Thymus (tissue), 11 donors: ENCODE data around the gene ANKRD28. TPM values are rescaled to one million over a fixed set of nuclear protein-coding genes. Genes with fewer than 3 reads are reported as not detected.

Experiments
- DNase-seq, 9 donors: peaks; one replicate each; pipeline ENCODE4 v3.0.0-alpha.2; 2013; ENCODE audit warnings: low spot score in 9 of 9, low read depth in 6 of 9, missing footprints in 1 of 9
- H3K27ac ChIP-seq, 2 donors: one replicate each; pipeline ENCODE4 v1.5.1; 2013; ENCODE audit warnings: control low read depth in 1 of 2, low read depth in 1 of 2, low read length in 1 of 2, mild to moderate bottlenecking in 1 of 2, moderate library complexity in 1 of 2
- H3K27me3 ChIP-seq, 2 donors: one replicate each; pipeline ENCODE4 v1.5.1; 2013; ENCODE audit warnings: low read length in 1 of 2; ENCODE audit not compliant: control insufficient read depth in 2 of 2, insufficient read depth in 1 of 2
- H3K36me3 ChIP-seq, 2 donors: one replicate each; pipeline ENCODE4 v1.5.1; 2013; ENCODE audit warnings: low read length in 1 of 2, mild to moderate bottlenecking in 1 of 2, moderate library complexity in 1 of 2; ENCODE audit not compliant: control insufficient read depth in 2 of 2, insufficient read depth in 2 of 2
- H3K4me1 ChIP-seq, 2 donors: one replicate each; pipeline ENCODE4 v1.5.1; 2013; ENCODE audit warnings: low read length in 2 of 2; ENCODE audit not compliant: control insufficient read depth in 2 of 2, insufficient read depth in 2 of 2
- H3K4me3 ChIP-seq, 2 donors: one replicate each; pipeline ENCODE4 v1.5.1; 2013; ENCODE audit warnings: low read length in 2 of 2, control low read depth in 1 of 2, mild to moderate bottlenecking in 1 of 2
- H3K9me3 ChIP-seq, 2 donors: one replicate each; pipeline ENCODE4 v1.5.1; 2013; ENCODE audit warnings: low read length in 1 of 2, mild to moderate bottlenecking in 1 of 2; ENCODE audit not compliant: control insufficient read depth in 2 of 2, insufficient read depth in 1 of 2
- WGBS: extraction: QIAGEN DNeasy Blood & Tissue Kit; methylation state at CpG from one replicate; pipeline ENCODE4 v1.1.7; 2013; 5-methylcytosine and 5-hydroxymethylcytosine counted together
- polyA plus RNA-seq: library from polyadenylated mRNA; stranded (reverse); fragments of 200-250 nt; gene quantifications from one replicate; pipeline ENCODE4 v1.2.3, GENCODE V29; 2013
- total RNA-seq: library from RNA; stranded (reverse); fragments of 120-200 nt; gene quantifications from one replicate; pipeline ENCODE4 v1.2.4, GENCODE V29; 2013
- donor health status: healthy.

The ANKRD28 gene
- total and polyA plus RNA-seq, 2 donors: 26.5 to 27.1 TPM

DNA sequence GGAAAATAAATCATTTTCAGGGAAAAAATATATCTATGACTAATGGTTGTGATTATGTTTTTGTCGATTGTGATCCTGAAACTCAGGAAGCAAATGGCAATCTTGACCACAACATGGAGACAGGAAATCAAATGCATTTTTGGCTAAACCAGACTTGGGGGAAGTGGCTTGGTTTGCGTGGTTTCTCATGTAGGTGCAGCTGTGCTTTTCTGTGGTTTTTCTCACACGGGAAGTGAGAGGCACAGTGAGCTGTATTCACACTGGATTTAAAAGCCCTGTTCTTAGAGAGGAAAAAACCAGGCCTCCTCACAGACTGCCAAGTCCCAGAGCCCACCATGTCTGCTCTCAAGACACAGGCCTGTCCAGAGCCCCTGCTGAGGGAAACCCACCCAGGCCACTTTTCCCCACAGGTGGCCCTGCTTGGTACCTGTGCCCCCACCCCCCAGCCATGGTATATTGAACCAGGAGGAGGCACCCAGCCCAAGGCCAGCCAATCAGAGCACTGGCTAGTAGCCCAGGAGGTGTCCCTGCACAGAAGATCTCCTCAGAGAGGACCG is 150.1 kb downstream of the ANKRD28 start:
- H3K9me3 ChIP-seq: peaks cover 0 to 10% of the 10 kb centered on the region in 2 donors
- WGBS: 24% methylated on average over 4 of the region's 4 CpGs
- H3K27ac ChIP-seq: peak overlapping the region in 1 of 2 donors; percentile 42
- H3K36me3 ChIP-seq: no peaks in the 10 kb centered on the region
- H3K4me3 ChIP-seq: no peak overlapping the region
- H3K4me1 ChIP-seq: peaks cover 15 to 26% of the 10 kb centered on the region in 2 donors
- peaks cover 37 to 56% of the 10 kb centered on the region in 2 donors for H3K27me3 ChIP-seq
- peak; percentile 42 to 92 (median 75) for DNase-seq

DNA sequence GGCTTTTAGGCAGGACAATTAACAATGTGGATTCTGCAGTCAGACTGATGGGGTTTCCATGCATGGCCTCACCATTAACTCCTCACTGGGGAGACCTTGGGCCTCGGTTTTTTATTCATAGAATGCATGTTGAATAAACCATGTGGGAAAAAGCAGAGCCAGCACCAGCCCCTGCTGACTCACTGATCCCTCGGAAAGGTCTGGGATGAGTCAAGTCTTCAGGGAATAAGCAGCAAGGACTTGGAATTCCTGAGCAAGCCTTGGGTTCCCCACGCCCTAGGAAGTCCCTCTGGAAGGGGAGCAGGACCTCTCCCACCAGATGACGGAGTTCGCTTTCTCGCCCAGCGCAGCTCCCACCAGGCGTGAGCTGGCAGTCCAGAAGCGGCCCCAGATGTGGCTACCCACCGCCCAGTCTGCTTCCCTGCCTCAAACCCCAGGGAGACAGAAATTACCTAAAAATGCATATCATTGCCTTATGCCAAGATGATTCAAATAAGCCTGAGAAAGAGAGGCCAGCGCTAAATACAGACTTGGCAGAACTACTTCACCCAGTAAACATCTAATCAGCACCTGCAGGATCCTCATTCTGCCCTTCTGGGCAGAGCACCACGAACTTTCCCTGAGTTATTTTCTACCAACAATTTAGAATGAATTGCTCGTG is 150.8 kb downstream of the ANKRD28 start:
- 38% methylated on average over 13 of the region's 13 CpGs for WGBS
- peaks cover 15 to 26% of the 10 kb centered on the region in 2 donors for H3K4me1 ChIP-seq
- no peaks in the 10 kb centered on the region for H3K36me3 ChIP-seq
- H3K27ac ChIP-seq: no peak overlapping the region
- H3K27me3 ChIP-seq: peaks cover 34 to 52% of the 10 kb centered on the region in 2 donors
- H3K9me3 ChIP-seq: peaks cover 0 to 10% of the 10 kb centered on the region in 2 donors
- no peak for DNase-seq
- no peak overlapping the region for H3K4me3 ChIP-seq

DNA sequence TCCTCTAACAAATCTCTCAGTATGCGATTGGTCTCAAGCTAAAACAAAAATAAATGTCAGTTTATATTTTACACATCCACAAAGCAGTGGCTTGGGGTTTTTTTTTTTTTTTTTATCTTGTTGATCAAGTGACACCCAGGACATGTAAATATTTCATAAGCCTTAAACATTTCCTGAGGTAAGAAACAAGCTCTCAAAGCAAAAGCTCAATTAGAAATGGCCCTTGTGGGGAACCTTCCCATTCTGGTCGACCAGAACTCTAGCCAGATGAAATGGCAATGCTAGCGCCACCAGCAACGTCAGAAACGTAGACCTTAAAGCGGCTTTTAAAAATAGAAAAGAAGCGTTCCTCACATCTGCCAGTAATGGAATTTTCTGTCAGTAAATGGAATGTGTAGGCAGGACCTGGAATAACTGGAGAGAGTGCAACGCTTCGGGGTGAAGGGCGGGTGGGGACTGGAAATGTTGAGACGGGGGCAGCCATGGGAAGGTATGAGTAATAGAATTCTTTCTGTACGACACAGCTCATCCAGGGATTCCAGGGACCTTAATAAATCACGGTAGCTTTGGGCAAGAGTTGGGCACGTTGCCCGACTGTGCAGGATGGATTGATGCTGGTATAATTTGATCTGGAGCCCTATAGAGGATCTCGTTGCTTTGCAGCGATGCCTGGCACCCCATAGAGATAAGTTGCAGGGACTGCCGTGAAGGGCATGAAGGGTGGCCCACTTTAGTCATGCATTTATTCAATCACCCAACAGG is 151.9 kb downstream of the ANKRD28 start:
- no peak overlapping the region for H3K27ac ChIP-seq
- DNase-seq: no peak
- WGBS: 92% methylated on average over 18 of the region's 18 CpGs
- H3K4me3 ChIP-seq: no peak overlapping the region
- peaks cover 32 to 42% of the 10 kb centered on the region in 2 donors for H3K27me3 ChIP-seq
- no peaks in the 10 kb centered on the region for H3K36me3 ChIP-seq
- peaks cover 15 to 26% of the 10 kb centered on the region in 2 donors for H3K4me1 ChIP-seq
- H3K9me3 ChIP-seq: peaks cover 0 to 7% of the 10 kb centered on the region in 2 donors

DNA sequence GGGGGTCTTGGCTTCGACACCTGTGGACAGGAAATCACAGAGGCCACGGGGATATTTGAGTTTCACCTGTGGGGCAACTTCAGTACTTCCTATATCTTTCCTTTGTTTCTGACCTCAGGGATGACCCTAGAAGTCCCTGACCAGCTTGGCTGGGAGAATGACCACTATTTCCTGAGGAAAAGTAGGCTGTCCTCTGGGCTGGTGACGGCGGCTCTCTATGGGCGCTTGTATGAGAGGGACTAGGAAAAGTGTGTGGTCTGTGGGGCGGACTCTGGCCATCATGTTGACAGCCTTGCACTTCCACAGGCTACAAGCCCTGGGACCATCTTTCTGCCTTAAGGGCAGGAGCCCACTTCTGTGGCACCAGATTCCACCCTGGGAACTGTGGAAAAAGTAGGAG is 152.5 kb downstream of the ANKRD28 start:
- Histone ChIP-seq H3K36me3 (no peaks in the 10 kb centered on the region), H3K27ac (no peak overlapping the region), H3K4me3 (no peak overlapping the region), H3K4me1 (peaks cover 15 to 26% of the 10 kb centered on the region in 2 donors), H3K9me3 (peaks cover 0 to 7% of the 10 kb centered on the region in 2 donors), H3K27me3 (peaks cover 30 to 36% of the 10 kb centered on the region in 2 donors)
- no peak for DNase-seq
- WGBS: 92% methylated on average over 6 of the region's 6 CpGs

DNA sequence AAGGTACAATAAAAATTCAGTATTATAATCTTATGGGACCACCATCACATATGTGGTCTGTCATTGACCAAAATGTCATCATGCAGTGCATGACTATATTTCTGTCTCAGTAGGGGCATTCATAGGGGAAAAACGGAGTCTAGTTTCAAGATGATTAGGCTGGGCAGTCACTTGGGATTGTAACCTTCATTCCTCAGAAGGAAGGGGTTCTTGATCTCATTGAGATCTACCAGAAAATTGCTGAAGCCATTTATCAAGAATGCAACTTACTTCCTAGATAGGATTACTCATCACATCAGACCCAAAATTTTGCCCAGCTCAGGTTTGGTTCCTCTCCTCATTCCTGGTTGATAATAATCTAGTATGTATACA is 158.9 kb downstream of the ANKRD28 start:
- no peak for DNase-seq
- Histone ChIP-seq H3K36me3 (no peaks in the 10 kb centered on the region), H3K27me3 (no peaks in the 10 kb centered on the region), H3K4me1 (peaks cover 0 to 16% of the 10 kb centered on the region in 2 donors), H3K27ac (no peak overlapping the region), H3K4me3 (no peak overlapping the region), H3K9me3 (no peaks in the 10 kb centered on the region)
- 98% methylated on average over 1 of the region's 1 CpG for WGBS

DNA sequence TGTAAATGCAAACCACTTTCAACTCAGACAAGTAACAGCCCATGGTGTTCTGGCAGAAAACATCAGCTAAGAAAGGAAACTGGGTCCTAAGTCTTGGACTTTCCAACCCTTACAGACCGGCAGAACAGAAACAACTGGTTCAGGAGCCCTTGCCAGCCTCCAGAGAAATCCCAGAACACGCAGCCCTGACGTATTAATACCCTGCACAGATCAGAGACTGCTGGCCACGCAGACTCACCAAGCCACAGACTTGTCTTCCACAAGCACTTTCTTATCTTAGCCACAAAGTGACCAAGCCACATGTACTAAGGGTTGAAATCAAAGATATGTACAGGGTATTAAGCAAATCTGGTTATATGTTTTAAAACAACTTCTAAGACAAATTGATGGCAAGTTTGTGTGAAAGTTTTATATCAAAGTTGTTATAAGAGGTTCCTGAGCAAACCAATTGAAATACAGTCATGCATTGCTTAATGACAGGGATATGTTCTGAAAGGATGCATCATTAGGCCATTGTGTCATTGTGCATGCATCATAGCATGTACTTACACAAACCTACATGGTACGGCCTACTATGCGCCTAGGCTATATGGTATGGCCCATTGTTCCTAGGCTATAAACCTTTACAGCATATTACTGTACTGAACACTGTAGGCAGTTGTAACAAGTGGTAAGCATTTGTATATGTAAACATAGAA is 159.4 kb downstream of the ANKRD28 start:
- Histone ChIP-seq H3K9me3 (no peaks in the 10 kb centered on the region), H3K4me1 (peaks cover 0 to 16% of the 10 kb centered on the region in 2 donors), H3K27me3 (no peaks in the 10 kb centered on the region), H3K36me3 (no peaks in the 10 kb centered on the region), H3K27ac (no peak overlapping the region), H3K4me3 (no peak overlapping the region)
- DNase-seq: no peak
- WGBS: 95% methylated on average over 6 of the region's 6 CpGs

DNA sequence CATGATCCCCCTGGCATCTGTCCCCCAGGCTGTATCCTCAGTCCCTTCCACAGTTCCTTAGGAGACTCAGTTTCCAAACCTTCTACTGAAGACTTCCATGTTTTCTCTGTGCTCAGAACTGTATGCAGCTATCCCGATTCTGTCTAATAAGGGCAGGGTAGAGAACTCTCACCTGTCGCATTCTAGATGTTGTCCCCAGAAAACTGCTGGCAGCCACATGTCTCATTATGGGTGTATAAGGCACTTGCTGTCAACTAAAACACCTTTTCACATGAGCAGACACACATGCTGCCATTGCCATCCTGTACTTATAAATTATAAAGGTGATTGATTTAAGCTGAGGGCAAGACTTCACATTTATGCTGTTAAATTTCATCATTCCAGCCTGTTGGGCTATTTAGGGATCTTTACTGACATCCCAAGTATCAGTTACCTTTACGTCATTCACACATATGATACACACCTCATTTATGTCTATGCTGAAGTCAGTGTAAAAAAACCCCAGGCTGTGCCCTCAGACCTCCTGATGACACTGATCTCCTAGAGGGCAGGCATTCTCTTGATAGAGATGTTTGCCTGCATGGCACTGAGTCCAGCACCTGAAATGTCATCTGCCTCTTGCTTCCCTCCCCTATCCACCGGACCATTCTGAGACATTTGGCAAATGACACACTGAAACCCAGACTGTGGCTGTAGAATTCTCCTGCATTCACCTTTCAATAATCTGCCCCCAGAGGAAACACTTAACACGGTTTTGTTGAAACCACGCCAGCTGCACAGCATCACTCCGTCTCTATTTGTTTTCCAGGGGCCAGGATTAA is 160.4 kb downstream of the ANKRD28 start:
- Histone ChIP-seq H3K4me3 (no peak overlapping the region), H3K9me3 (no peaks in the 10 kb centered on the region), H3K4me1 (peaks cover 0 to 16% of the 10 kb centered on the region in 2 donors), H3K27ac (no peak overlapping the region), H3K36me3 (no peaks in the 10 kb centered on the region), H3K27me3 (no peaks in the 10 kb centered on the region)
- WGBS: 69% methylated on average over 7 of the region's 7 CpGs
- DNase-seq: no peak

DNA sequence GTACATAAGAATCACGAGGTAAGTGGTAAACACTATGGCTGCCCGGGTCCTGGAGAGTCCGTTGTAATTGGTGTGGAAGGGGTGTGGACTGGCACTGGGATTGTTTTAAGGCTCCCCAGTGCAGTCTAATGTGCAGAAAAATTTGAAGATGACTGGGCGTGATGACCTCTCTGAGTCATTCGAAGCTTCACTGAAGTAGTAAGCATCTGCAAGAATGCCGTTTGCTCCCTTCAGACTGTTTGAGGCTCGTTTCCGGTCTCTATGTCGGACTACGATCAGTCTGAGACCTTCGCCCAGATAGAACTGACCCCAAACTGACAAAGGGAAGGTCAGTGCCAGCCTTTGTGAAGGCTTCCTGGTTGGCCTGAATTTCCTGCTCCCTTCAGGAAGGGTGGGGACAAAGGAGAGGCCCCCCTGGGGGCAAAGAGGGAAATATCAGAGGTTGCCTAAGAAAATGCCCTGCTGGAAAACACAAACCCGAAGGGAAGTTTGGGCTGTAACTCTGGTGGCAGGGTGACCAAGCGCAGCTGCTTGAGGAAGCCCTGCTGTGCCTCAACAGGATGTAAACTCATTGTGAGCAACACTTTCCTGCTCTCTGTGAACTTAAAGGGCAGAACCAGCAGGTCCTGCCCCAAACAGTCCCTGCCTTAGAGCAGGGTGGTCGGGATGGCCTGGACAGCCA is 161.6 kb downstream of the ANKRD28 start:
- WGBS: 80% methylated on average over 14 of the region's 14 CpGs
- Histone ChIP-seq H3K36me3 (no peaks in the 10 kb centered on the region), H3K4me3 (no peak overlapping the region), H3K27ac (no peak overlapping the region), H3K4me1 (peaks cover 0 to 16% of the 10 kb centered on the region in 2 donors), H3K27me3 (no peaks in the 10 kb centered on the region), H3K9me3 (no peaks in the 10 kb centered on the region)
- peak in 2 of 9 donors; percentile 31 to 50 for DNase-seq
